ENCODE measurements around the gene CCNE1. TPM values are rescaled to one million over a fixed set of nuclear protein-coding genes. Genes with fewer than 3 reads are reported as not detected.
A peak's percentile ranks its signal among the peaks of the same experiment; 100 is the strongest.

CCNE1 gene
- total RNA-seq, 1 experiment from 2014 or later, result 36.0 TPM

GRCh38 chr19:29773141-29773540 is 38.6 kb upstream of the CCNE1 start:
- Mint-ChIP-seq H3K4me3 (no peak overlapping the region), H3K27me3 (ENCODE audit: low read depth) (no peaks in the 10 kb centered on the region), H3K4me1 (peaks cover 15% of the 10 kb centered on the region), H3K27ac (no peak overlapping the region), H3K9me3 (no peaks in the 10 kb centered on the region), H3K36me3 (no peaks in the 10 kb centered on the region)
- DNase-seq (ENCODE audit: low spot score), result no peak
- TF ChIP-seq ZNF281 (CRISPR knock-in tag; IDR thresholded peaks at IDR 0.05) (no peak), MYBL2 (CRISPR knock-in tag; IDR thresholded peaks at IDR 0.05) (no peak), RELA (CRISPR knock-in tag; IDR thresholded peaks at IDR 0.05; ENCODE audit: borderline replicate concordance) (no peak), PRDM15 (CRISPR knock-in tag; IDR thresholded peaks at IDR 0.05) (no peak), ZBTB21 (CRISPR knock-in tag; IDR thresholded peaks at IDR 0.05; ENCODE audit: borderline replicate concordance) (no peak), ZSCAN18 (CRISPR knock-in tag; IDR thresholded peaks at IDR 0.05) (no peak), PREB (CRISPR knock-in tag; IDR thresholded peaks at IDR 0.05; ENCODE audit: borderline replicate concordance) (no peak)
- ATAC-seq, result no peak
- CTCF ChIA-PET, result interaction anchor here (1.9 to 6.2 kb wide), 3 partner anchors 13 to 100 kb away, joined by 7 to 70 read pairs (median 17); no protein-coding TSS in a partner anchor
- POLR2A ChIA-PET, result no interaction called here

GRCh38 chr19:29774126-29774525 is 37.7 kb upstream of the CCNE1 start:
- H3K4me3 Mint-ChIP-seq, result no peak overlapping the region
- TF ChIP-seq IRF1 (CRISPR knock-in tag; IDR thresholded peaks at IDR 0.05), result peak; percentile 35; the same call in 1 of the 2 replicates
- TF ChIP-seq PREB (CRISPR knock-in tag; IDR thresholded peaks at IDR 0.05; ENCODE audit: borderline replicate concordance), result no peak
- no peak for DNase-seq (ENCODE audit: low spot score)
- POLR2A ChIA-PET, result no interaction called here
- H3K4me1 Mint-ChIP-seq, result peaks cover 15% of the 10 kb centered on the region
- no peaks in the 10 kb centered on the region for H3K27me3 Mint-ChIP-seq (ENCODE audit: low read depth)
- H3K36me3 Mint-ChIP-seq, result no peaks in the 10 kb centered on the region
- H3K9me3 Mint-ChIP-seq, result no peaks in the 10 kb centered on the region
- no peak overlapping the region for H3K27ac Mint-ChIP-seq
- CTCF ChIA-PET, result interaction anchor here (1.6 to 1.9 kb wide), 3 partner anchors 14 to 98 kb away, joined by 6 to 12 read pairs (median 7); no protein-coding TSS in a partner anchor
- no peak for ATAC-seq

GRCh38 chr19:29777781-29778309 is 33.9 kb upstream of the CCNE1 start:
- no peak for DNase-seq (ENCODE audit: low spot score)
- TF ChIP-seq ERG (CRISPR knock-in tag; IDR thresholded peaks at IDR 0.05) (no peak), ATF2 (CRISPR knock-in tag; IDR thresholded peaks at IDR 0.05; ENCODE audit: borderline replicate concordance, low read depth) (no peak), TEAD4 (CRISPR knock-in tag; IDR thresholded peaks at IDR 0.05) (no peak), PRRX2 (CRISPR knock-in tag; IDR thresholded peaks at IDR 0.05) (no peak), FOXK1 (CRISPR knock-in tag; IDR thresholded peaks at IDR 0.05) (no peak)

More at GRCh38 chr19:29777781-29778309, 33.9 kb upstream of the CCNE1 start:
- ChIA-PET CTCF (interaction anchor here (2.8 kb wide), 2 partner anchors 81 to 95 kb away, joined by 13 to 21 read pairs; no protein-coding TSS in a partner anchor), POLR2A (no interaction called here)
- no peak overlapping the region for H3K4me3 Mint-ChIP-seq
- no peaks in the 10 kb centered on the region for H3K9me3 Mint-ChIP-seq
- H3K27ac Mint-ChIP-seq, result no peak overlapping the region
- H3K4me1 Mint-ChIP-seq, result peaks cover 16% of the 10 kb centered on the region
- no peaks in the 10 kb centered on the region; the same call in 1 of the 2 replicates for H3K27me3 Mint-ChIP-seq (ENCODE audit: low read depth)
- no peak for ATAC-seq
- H3K36me3 Mint-ChIP-seq, result no peaks in the 10 kb centered on the region
